ENCODE results near the gene KIF6.

KIF6 gene

GRCh38 chr6:39281312-39281980 lies 443.8 kb downstream of the KIF6 start:
- no peak for FAIRE-seq

GRCh38 chr6:39280247-39280731 lies 444.9 kb downstream of the KIF6 start:
- DNase-seq (ENCODE audit: extremely low spot score, insufficient read length, low read depth) (no peak), FAIRE-seq (no peak)

More at GRCh38 chr6:39281312-39281980, 443.8 kb downstream of the KIF6 start:
- DNase-seq (ENCODE audit: extremely low spot score, insufficient read length, low read depth): no peak
